HT-29 (cell line): ENCODE data around the gene RBMY1F. TPM values are rescaled to one million over a fixed set of nuclear protein-coding genes. Genes with fewer than 3 reads are reported as not detected.
"Not testable (repeated sequence)": the region's sequence is repeated elsewhere in the genome, so short reads cannot be mapped to it uniquely, and the experiment has no call there.

Source experiments
- DNase-seq: peaks from one replicate; pipeline ENCODE4 v3.0.0-alpha.2; 2015; ENCODE audit warnings: low spot score
- total RNA-seq: library from RNA; depleted of rRNA; stranded (reverse); fragments of >200 nt; shearing (Covaris generic); gene quantifications from 2 replicates; pipeline ENCODE4 v1.2.3, GENCODE V29; 2014; rRNA removed

Gene RBMY1F
- not detected in 2 replicates for total RNA-seq

- DNase-seq: not testable (repeated sequence)
These were observed at the start of gene RBMY1F for GRCh38 chrY:22182823-22183222. TSS of gene RBMY1F (minus strand) at chrY:22182923. CDS start at chrY:22180969, 1,954 bp downstream.

- DNase-seq: not testable (repeated sequence)
These were observed 31.6 kb downstream of the RBMY1F start for GRCh38 chrY:22151144-22151543.

GRCh38 chrY:22141011-22141695 is 41.6 kb downstream of the RBMY1F start:
- DNase-seq: not testable (repeated sequence)

GRCh38 chrY:22134719-22135118 is 48.0 kb downstream of the RBMY1F start:
- DNase-seq: not testable (repeated sequence)

GRCh38 chrY:22130494-22130893 is 52.2 kb downstream of the RBMY1F start:
- DNase-seq: not testable (repeated sequence)

Other genes starting within 250 kb of the RBMY1F start
- gene RBMY1J, start 220.5 kb upstream of the RBMY1F start, total RNA-seq: not detected in 2 replicates